GM06990 (cell line): ENCODE measurements around the gene GCNT4.

Experiments
- DNase-seq: peaks from one replicate; pipeline ENCODE4 v3.0.0-alpha.2; 2011; ENCODE audit not compliant: insufficient read length; ENCODE audit errors: extremely low read depth
- H3K27me3 ChIP-seq: replicated peaks from 2 replicates; pipeline ENCODE4 v1.6.0; 2011; ENCODE audit warnings: low read length; ENCODE audit not compliant: control insufficient read depth, insufficient read depth
- H3K36me3 ChIP-seq: 2 replicates; pipeline ENCODE4 v1.5.1; 2011; ENCODE audit warnings: low read length; ENCODE audit not compliant: control insufficient read depth, insufficient read depth
- H3K4me3 ChIP-seq: replicated peaks from 2 replicates; pipeline ENCODE4 v1.5.1; 2011; ENCODE audit warnings: low read depth, mild to moderate bottlenecking, control low read depth, low read length
- TF ChIP-seq, protein P1 (sequence below): IDR thresholded peaks from 2 replicates; pipeline ENCODE4 v1.5.1; 2011; ENCODE audit warnings: low read length, control low read depth, mild to moderate bottlenecking, inconsistent platforms; ENCODE audit not compliant: insufficient read depth, poor library complexity, severe bottlenecking

Gene GCNT4

DNA sequence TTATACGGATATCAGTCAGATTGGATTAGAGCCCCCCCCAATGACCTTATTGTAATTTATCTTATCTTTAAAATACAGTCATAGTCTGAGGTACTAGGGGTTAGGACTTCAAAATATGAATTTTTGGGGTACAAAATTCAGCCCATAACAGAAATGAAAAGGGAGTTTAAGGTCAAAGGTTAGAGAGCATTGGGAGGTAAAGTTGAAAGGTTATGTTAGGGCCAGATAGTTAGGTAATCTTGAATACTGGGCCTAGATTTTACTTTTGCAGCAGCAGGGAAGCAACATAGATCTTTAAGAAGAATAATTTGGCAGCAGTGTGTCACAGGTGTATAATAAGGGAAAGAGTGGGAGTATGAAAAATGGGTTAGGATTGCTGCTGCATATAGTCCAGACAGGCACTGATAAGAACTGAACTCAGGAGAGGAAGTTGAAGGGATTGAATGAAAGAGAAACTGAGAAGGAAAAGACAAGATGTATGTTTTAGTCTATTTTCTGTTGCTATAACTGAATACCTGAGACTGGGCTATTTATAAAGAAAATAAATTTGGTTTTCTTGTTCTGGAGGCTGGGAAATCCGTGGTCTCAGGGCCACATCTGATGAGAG lies 10.7 kb upstream of the GCNT4 start:
- Histone ChIP-seq H3K4me3 (no peak overlapping the region), H3K27me3 (no peaks in the 10 kb centered on the region; the same call in 1 of the 2 replicates), H3K36me3 (no peaks in the 10 kb centered on the region)
- no peak for DNase-seq
- TF ChIP-seq, protein P1, sequence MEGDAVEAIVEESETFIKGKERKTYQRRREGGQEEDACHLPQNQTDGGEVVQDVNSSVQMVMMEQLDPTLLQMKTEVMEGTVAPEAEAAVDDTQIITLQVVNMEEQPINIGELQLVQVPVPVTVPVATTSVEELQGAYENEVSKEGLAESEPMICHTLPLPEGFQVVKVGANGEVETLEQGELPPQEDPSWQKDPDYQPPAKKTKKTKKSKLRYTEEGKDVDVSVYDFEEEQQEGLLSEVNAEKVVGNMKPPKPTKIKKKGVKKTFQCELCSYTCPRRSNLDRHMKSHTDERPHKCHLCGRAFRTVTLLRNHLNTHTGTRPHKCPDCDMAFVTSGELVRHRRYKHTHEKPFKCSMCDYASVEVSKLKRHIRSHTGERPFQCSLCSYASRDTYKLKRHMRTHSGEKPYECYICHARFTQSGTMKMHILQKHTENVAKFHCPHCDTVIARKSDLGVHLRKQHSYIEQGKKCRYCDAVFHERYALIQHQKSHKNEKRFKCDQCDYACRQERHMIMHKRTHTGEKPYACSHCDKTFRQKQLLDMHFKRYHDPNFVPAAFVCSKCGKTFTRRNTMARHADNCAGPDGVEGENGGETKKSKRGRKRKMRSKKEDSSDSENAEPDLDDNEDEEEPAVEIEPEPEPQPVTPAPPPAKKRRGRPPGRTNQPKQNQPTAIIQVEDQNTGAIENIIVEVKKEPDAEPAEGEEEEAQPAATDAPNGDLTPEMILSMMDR, result no peak

DNA sequence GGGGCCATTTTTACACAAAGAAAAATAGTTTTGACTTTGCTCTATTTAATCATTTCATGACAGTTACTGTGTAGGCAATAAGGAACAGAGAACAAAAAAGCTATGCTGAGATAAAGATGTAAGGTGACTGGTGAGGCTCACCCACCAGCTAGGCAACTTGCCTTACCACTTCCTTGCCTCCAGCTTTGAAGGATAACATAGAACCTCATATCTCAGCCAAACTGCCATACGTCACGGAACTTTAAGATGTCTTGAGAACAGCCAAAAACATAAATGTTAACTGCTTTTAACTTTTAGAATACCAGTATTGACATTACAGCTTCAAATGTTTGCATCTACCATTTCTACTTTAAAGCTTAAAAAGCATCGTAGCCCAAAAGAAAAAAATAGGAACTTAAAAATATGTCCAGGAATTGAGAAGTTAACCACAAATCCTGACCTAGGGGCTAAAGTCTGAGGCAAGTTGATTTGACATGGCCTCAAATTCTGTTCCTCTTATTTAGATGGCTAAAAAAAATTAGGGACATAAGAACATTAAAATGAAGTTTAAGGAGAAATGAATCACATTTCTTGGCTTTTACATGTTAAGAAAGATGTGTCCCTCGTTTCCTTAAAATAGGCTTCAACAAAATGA lies 7.7 kb upstream of the GCNT4 start:
- DNase-seq, result no peak
- TF ChIP-seq, protein P1, result no peak

DNA sequence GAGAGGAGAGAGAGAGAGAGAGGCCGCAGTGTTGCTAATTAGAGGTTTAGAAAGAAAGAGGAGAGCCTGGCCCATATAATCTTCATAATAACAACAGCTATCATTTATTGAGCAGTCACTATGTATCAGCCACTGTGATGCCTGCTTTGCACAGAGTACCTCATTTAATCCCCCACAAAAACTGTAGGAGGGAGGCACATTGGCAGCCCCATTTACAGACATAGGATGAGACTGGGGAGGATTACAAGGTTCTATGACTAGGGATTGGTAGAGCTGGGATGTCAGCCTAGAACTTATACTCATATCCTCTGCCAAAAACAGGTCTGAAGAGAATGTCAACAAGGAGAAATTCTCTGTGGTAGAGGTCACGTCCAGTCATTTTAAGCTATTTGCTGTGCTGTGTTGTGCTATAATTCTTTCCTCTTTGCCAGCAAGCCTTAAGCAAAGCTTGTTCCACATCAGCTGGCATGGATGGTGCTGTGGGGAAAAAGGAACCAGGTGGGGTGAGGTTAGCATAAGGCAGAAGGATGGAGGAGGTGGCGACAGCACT lies 6.7 kb upstream of the GCNT4 start:
- TF ChIP-seq, protein P1, result no peak
- no peaks in the 10 kb centered on the region for H3K36me3 ChIP-seq
- H3K4me3 ChIP-seq, result no peak overlapping the region
- no peak for DNase-seq
- H3K27me3 ChIP-seq, result peaks cover 1% of the 10 kb centered on the region

More for the DNA sequence above, 7.7 kb upstream of the GCNT4 start:
- no peaks in the 10 kb centered on the region for H3K36me3 ChIP-seq
- no peak overlapping the region for H3K4me3 ChIP-seq
- peaks cover 1% of the 10 kb centered on the region for H3K27me3 ChIP-seq

DNA sequence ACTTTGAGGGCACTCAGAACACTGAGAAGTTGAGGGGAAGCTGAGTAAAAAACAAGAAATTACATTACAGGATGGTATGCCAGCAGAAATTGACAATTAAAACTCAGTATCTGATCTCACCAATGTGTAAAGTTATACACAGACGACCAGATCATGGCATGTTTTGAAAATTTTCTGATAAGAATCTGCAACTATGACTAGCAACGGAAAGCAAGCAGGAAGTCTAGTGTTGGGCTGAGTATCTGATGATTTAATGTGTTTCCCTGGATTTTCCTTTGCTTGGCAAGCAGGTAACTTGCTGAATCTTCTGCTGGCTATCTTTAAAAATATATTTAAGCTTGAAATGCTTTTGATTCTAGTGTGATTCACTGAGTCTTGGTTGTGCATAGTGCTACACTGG lies 5.2 kb upstream of the GCNT4 start:
- Histone ChIP-seq H3K4me3 (no peak overlapping the region), H3K36me3 (no peaks in the 10 kb centered on the region), H3K27me3 (peaks cover 1% of the 10 kb centered on the region)
- no peak for DNase-seq
- TF ChIP-seq, protein P1, result no peak

DNA sequence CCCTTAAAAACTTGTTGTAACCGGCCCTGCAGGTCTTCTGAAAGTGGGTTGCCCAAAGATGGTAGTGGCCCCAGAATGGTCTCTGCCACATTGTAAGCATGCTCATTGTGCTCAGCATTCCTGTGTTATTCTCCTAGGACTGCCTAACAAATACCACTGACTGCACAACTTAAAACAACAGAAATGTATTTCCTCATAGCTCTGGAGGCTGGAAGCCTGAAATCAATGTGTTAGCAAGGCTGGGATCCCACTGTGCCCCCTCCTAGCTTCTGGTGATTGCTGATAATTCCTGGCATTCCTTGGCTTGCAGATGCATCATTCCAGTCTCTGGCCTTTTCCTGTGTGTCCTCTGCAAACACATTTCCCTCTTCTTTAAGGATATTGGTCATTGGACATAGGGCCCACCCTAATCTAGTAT lies 3.4 kb upstream of the GCNT4 start:
- no peak for DNase-seq
- TF ChIP-seq, protein P1, result no peak
- Histone ChIP-seq H3K4me3 (no peak overlapping the region), H3K27me3 (peaks cover 1% of the 10 kb centered on the region), H3K36me3 (no peaks in the 10 kb centered on the region)
